Measurements from ENCODE around the gene RPP38.

The RPP38 gene

GRCh38 chr10:15092855-15093408 is 4.2 kb upstream of the RPP38 start:
- no peak for DNase-seq (ENCODE audit: low read depth in 1 of 2, low spot score in 1 of 2)
- Histone ChIP-seq H3K27ac (replicated peaks) (no peak overlapping the region), H3K27me3 (ENCODE audit: insufficient read depth, poor library complexity, severe bottlenecking) (no peaks in the 10 kb centered on the region), H3K4me3 (replicated peaks; ENCODE audit: insufficient read depth, low read length) (no peak overlapping the region)
- no peak for TF ChIP-seq SPI1 (IDR thresholded peaks at IDR 0.05; ENCODE audit: borderline replicate concordance, low read depth)
- TF ChIP-seq, protein P1, sequence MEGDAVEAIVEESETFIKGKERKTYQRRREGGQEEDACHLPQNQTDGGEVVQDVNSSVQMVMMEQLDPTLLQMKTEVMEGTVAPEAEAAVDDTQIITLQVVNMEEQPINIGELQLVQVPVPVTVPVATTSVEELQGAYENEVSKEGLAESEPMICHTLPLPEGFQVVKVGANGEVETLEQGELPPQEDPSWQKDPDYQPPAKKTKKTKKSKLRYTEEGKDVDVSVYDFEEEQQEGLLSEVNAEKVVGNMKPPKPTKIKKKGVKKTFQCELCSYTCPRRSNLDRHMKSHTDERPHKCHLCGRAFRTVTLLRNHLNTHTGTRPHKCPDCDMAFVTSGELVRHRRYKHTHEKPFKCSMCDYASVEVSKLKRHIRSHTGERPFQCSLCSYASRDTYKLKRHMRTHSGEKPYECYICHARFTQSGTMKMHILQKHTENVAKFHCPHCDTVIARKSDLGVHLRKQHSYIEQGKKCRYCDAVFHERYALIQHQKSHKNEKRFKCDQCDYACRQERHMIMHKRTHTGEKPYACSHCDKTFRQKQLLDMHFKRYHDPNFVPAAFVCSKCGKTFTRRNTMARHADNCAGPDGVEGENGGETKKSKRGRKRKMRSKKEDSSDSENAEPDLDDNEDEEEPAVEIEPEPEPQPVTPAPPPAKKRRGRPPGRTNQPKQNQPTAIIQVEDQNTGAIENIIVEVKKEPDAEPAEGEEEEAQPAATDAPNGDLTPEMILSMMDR (IDR thresholded peaks at IDR 0.05; ENCODE audit: insufficient read depth, low read length): no peak
- no peak for TF ChIP-seq GABPA (IDR thresholded peaks at IDR 0.05; ENCODE audit: low read depth)
- TF ChIP-seq POLR2AphosphoS5 (IDR thresholded peaks at IDR 0.05; ENCODE audit: low read depth): no peak
- TF ChIP-seq REST (IDR thresholded peaks at IDR 0.05; ENCODE audit: insufficient replicate concordance, low read depth): no peak

- Histone ChIP-seq H3K27ac (replicated peaks) (peak overlapping the region; percentile 96), H3K27me3 (ENCODE audit: insufficient read depth, poor library complexity, severe bottlenecking) (no peaks in the 10 kb centered on the region), H3K4me3 (replicated peaks; ENCODE audit: insufficient read depth, low read length) (peak overlapping the region; percentile 65)
- DNase-seq (ENCODE audit: low read depth in 1 of 2, low spot score in 1 of 2): no peak
- TF ChIP-seq GABPA (IDR thresholded peaks at IDR 0.05; ENCODE audit: low read depth): no peak
- no peak for TF ChIP-seq REST (IDR thresholded peaks at IDR 0.05; ENCODE audit: insufficient replicate concordance, low read depth)
- no peak for TF ChIP-seq SPI1 (IDR thresholded peaks at IDR 0.05; ENCODE audit: borderline replicate concordance, low read depth)
- TF ChIP-seq, protein P1 (IDR thresholded peaks at IDR 0.05; ENCODE audit: insufficient read depth, low read length): no peak
- TF ChIP-seq POLR2AphosphoS5 (IDR thresholded peaks at IDR 0.05; ENCODE audit: low read depth): no peak
These were observed 519 bp upstream of the RPP38 start for GRCh38 chr10:15096661-15097010.

DNA sequence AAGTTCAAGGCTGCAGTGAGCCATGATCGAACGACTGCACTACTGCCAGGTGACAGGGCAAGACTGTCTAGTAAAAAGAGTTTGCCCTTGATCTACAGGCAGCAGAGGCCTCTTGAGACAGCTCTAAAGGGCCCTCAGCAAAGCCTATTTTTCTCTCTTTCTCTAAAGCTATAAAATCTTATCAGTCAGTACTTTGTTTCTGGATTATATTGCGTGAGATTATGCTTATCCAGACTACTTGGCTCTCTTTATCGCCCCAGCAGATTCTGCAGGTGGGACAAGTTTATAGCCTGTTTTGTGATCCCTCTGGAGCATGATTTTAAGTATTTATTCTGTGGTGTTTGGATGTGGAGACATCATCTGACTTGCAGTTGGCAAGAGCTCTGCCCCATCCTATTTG is 2.7 kb downstream of the RPP38 start:
- TF ChIP-seq, protein P1 (IDR thresholded peaks at IDR 0.05; ENCODE audit: insufficient read depth, low read length): no peak
- TF ChIP-seq POLR2AphosphoS5 (IDR thresholded peaks at IDR 0.05; ENCODE audit: low read depth): no peak
- TF ChIP-seq SPI1 (IDR thresholded peaks at IDR 0.05; ENCODE audit: borderline replicate concordance, low read depth): no peak
- TF ChIP-seq GABPA (IDR thresholded peaks at IDR 0.05; ENCODE audit: low read depth): no peak
- no peak for TF ChIP-seq REST (IDR thresholded peaks at IDR 0.05; ENCODE audit: insufficient replicate concordance, low read depth)
- H3K4me3 ChIP-seq (replicated peaks; ENCODE audit: insufficient read depth, low read length): no peak overlapping the region
- DNase-seq (ENCODE audit: low read depth in 1 of 2, low spot score in 1 of 2): no peak
- H3K27ac ChIP-seq (replicated peaks): no peak overlapping the region
- no peaks in the 10 kb centered on the region for H3K27me3 ChIP-seq (ENCODE audit: insufficient read depth, poor library complexity, severe bottlenecking)
